ENCODE data around the gene APCS.

DNA sequence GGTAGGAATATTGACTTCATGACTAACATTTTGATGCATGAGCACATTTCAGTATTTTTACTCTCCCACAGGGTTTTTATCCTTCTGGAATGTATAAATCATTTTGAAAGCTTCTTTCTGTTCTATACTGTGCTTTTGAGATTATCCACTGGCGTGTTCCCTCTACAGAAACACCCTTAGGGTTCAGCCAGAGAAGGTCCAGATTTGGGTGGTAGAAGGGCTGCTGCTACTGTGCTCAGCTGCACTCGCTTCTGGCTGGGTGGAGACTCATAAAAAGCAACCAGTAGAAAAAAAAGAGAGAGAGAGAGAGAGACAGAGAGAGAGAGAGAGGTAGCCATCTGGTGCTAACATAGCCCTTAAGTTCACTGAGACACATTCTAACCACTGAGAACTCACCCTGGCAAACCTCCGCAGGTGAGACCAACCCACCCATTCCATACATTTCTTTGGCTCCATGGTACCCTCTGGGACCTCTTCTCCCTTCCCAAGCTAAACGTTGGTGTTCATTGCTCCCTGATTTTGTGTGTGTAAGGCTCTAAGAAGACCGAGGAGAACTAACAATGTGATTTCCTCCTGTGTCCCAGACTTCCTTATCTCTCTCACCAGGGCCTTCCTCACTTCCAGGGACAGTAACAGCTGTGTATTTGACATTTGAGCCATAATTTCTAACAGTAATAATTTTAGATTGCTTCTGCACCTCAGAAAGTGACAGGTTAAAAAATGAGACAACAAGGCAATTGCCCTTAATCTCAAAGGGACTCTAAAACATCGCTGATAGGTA lies 7.2 kb downstream of the APCS start:
- no peak for TF ChIP-seq MAX (IDR thresholded peaks at IDR 0.05)
- no peak for TF ChIP-seq EZH2phosphoT487 (IDR thresholded peaks at IDR 0.05; ENCODE audit: borderline replicate concordance)
- no peak for TF ChIP-seq CTCF (IDR thresholded peaks at IDR 0.05 in 2 of 3, conservative IDR thresholded peaks at IDR 0.05 in 1 of 3; ENCODE audit: borderline replicate concordance in 1 of 3, insufficient read depth in 1 of 3, low read depth in 2 of 3, low read length in 2 of 3)
- no peak for TF ChIP-seq POLR2A (IDR thresholded peaks at IDR 0.05; ENCODE audit: borderline replicate concordance, extremely low read depth, insufficient read depth, insufficient read length)
- no peak for TF ChIP-seq EZH2 (IDR thresholded peaks at IDR 0.05)
- TF ChIP-seq, protein P1, sequence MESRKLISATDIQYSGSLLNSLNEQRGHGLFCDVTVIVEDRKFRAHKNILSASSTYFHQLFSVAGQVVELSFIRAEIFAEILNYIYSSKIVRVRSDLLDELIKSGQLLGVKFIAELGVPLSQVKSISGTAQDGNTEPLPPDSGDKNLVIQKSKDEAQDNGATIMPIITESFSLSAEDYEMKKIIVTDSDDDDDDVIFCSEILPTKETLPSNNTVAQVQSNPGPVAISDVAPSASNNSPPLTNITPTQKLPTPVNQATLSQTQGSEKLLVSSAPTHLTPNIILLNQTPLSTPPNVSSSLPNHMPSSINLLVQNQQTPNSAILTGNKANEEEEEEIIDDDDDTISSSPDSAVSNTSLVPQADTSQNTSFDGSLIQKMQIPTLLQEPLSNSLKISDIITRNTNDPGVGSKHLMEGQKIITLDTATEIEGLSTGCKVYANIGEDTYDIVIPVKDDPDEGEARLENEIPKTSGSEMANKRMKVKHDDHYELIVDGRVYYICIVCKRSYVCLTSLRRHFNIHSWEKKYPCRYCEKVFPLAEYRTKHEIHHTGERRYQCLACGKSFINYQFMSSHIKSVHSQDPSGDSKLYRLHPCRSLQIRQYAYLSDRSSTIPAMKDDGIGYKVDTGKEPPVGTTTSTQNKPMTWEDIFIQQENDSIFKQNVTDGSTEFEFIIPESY (IDR thresholded peaks at IDR 0.05; ENCODE audit: extremely low read depth, insufficient replicate concordance, low read length), result no peak

Measured in HCT116 (cell line).